ENCODE data around the gene TNFRSF1B.
A peak's percentile ranks its signal among the peaks of the same experiment; 100 is the strongest.

TNFRSF1B gene

DNA sequence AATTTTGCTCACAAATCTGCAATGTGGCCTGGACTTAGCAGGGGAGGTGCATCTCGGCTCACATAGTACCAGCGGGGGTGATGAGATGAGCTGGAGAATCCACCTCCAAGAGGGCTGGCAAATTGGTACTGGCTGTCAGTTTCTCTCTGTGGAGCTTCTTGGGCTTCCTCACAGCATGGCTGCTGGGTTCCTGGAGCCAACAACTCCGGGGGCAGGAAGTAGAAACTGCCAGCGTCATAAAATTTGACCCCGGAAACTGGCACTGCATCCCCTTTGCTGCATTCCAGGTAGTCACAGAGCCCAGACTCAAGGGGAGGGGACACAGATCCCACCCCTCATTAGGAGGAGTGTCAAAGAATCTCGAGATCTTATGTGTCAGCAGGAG is 17.0 kb upstream of the TNFRSF1B start:
- no peaks in the 10 kb centered on the region for H3K27me3 ChIP-seq
- TF ChIP-seq, protein P1, sequence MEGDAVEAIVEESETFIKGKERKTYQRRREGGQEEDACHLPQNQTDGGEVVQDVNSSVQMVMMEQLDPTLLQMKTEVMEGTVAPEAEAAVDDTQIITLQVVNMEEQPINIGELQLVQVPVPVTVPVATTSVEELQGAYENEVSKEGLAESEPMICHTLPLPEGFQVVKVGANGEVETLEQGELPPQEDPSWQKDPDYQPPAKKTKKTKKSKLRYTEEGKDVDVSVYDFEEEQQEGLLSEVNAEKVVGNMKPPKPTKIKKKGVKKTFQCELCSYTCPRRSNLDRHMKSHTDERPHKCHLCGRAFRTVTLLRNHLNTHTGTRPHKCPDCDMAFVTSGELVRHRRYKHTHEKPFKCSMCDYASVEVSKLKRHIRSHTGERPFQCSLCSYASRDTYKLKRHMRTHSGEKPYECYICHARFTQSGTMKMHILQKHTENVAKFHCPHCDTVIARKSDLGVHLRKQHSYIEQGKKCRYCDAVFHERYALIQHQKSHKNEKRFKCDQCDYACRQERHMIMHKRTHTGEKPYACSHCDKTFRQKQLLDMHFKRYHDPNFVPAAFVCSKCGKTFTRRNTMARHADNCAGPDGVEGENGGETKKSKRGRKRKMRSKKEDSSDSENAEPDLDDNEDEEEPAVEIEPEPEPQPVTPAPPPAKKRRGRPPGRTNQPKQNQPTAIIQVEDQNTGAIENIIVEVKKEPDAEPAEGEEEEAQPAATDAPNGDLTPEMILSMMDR (IDR thresholded peaks at IDR 0.05), result no peak
- H3K4me1 ChIP-seq (ENCODE audit: control insufficient read depth in 1 of 2, insufficient read depth in 1 of 2, low read depth in 1 of 2, low read length in 1 of 2), result peaks cover 97 to 100% of the 10 kb centered on the region in 2 experiments
- H3K36me3 ChIP-seq, result no peaks in the 10 kb centered on the region
- peak overlapping the region; percentile 100 for H3K27ac ChIP-seq
- peak overlapping the region; percentile 49 for H3K4me3 ChIP-seq (ENCODE audit: low read depth in 1 of 2, low read length in 1 of 2)
- H3K9me3 ChIP-seq, result no peaks in the 10 kb centered on the region

GRCh38 chr1:12150456-12151200 is 16.2 kb upstream of the TNFRSF1B start:
- peak overlapping the region; percentile 100 for H3K27ac ChIP-seq
- peaks cover 97 to 100% of the 10 kb centered on the region in 2 experiments for H3K4me1 ChIP-seq (ENCODE audit: control insufficient read depth in 1 of 2, insufficient read depth in 1 of 2, low read depth in 1 of 2, low read length in 1 of 2)
- H3K9me3 ChIP-seq, result no peaks in the 10 kb centered on the region
- H3K36me3 ChIP-seq, result no peaks in the 10 kb centered on the region
- H3K4me3 ChIP-seq (ENCODE audit: low read depth in 1 of 2, low read length in 1 of 2), result peak overlapping the region; percentile 49
- H3K27me3 ChIP-seq, result no peaks in the 10 kb centered on the region
- TF ChIP-seq, protein P1 (IDR thresholded peaks at IDR 0.05), result peak; percentile 19

DNA sequence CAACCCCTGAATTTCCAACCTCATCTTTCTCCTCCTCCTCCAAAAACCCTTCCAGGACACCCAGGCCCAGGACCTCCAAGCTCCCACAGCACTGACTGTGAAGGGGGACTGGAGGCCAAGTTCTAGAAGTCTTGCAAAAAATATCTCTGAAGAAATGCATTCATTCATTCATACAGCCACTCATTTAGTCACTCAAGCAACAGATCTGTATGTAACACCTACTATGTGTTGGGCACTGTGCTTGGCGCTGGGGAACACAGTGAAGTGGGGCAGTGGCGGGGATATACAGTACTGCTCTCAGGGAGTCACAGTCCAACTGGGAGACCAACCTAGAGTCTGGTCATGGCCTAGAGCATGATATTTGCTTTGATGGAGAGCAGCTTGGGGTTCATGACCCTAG is 15.3 kb upstream of the TNFRSF1B start:
- H3K4me1 ChIP-seq (ENCODE audit: control insufficient read depth in 1 of 2, insufficient read depth in 1 of 2, low read depth in 1 of 2, low read length in 1 of 2), result peaks cover 97% of the 10 kb centered on the region in 2 experiments
- H3K9me3 ChIP-seq, result no peaks in the 10 kb centered on the region
- peak overlapping the region; percentile 100 for H3K27ac ChIP-seq
- H3K36me3 ChIP-seq, result no peaks in the 10 kb centered on the region
- H3K4me3 ChIP-seq (ENCODE audit: low read depth in 1 of 2, low read length in 1 of 2), result peak overlapping the region; percentile 49
- no peaks in the 10 kb centered on the region for H3K27me3 ChIP-seq
- TF ChIP-seq, protein P1 (IDR thresholded peaks at IDR 0.05), result no peak

- Histone ChIP-seq H3K4me1 (ENCODE audit: control insufficient read depth in 1 of 2, insufficient read depth in 1 of 2, low read depth in 1 of 2, low read length in 1 of 2) (peaks cover 97% of the 10 kb centered on the region in 2 experiments), H3K36me3 (no peaks in the 10 kb centered on the region), H3K9me3 (no peaks in the 10 kb centered on the region), H3K4me3 (ENCODE audit: low read depth in 1 of 2, low read length in 1 of 2) (peak overlapping the region; percentile 49), H3K27me3 (no peaks in the 10 kb centered on the region), H3K27ac (peak overlapping the region; percentile 100)
- TF ChIP-seq, protein P1 (IDR thresholded peaks at IDR 0.05), result no peak
Observed at GRCh38 chr1:12152113-12152891, 14.5 kb upstream of the TNFRSF1B start.

DNA sequence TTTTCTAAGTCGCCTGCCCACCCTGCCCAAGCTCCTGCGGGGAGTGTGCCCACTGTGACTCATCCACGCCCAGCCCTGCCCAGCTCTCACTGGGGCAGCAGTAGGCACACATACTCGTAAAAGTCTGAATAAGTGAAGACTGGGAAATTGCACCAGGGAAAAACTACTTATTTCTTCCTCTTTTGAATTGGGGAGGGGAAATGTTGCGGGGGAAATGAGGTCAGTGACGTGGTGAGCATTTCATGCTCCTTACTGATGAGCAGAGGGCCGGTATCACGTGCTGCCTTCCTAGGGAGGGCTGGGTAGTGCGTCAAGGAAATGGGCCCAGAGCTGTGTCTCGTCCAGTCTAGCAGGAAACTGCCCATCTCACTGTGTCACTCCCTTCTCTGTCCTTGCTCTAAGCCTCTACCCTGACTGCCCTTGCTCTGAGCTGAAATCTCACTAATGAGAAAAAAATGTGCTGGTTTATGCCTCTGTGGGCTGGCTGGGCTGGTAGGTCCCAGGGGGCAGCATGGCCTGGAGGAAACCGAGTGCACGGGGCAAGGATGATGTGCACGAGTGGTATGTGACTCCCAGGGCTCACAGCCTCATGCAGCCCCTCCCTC is 13.5 kb upstream of the TNFRSF1B start:
- Histone ChIP-seq H3K27ac (peak overlapping the region; percentile 100), H3K9me3 (no peaks in the 10 kb centered on the region), H3K27me3 (no peaks in the 10 kb centered on the region), H3K36me3 (no peaks in the 10 kb centered on the region), H3K4me3 (ENCODE audit: low read depth in 1 of 2, low read length in 1 of 2) (peak overlapping the region; percentile 49), H3K4me1 (ENCODE audit: control insufficient read depth in 1 of 2, insufficient read depth in 1 of 2, low read depth in 1 of 2, low read length in 1 of 2) (peaks cover 97% of the 10 kb centered on the region in 2 experiments)
- TF ChIP-seq, protein P1 (IDR thresholded peaks at IDR 0.05), result peak; percentile 53

Measured in neutrophil (primary cell).